ES-I3 (cell line): ENCODE measurements around the gene ADPRS.

Experiments used
- H3K36me3 ChIP-seq: 2 replicates; pipeline ENCODE4 v1.6.1; 2013; ENCODE audit warnings: mild to moderate bottlenecking, low read length, control low read depth, moderate library complexity; ENCODE audit not compliant: insufficient read depth
- H3K4me1 ChIP-seq: 2 replicates; pipeline ENCODE4 v1.6.1; 2013; ENCODE audit warnings: mild to moderate bottlenecking, control low read depth, low read length; ENCODE audit not compliant: insufficient read depth
- H3K9ac ChIP-seq: 2 replicates; pipeline ENCODE4 v1.6.1; 2013; ENCODE audit warnings: low read depth, mild to moderate bottlenecking, low read length, moderate library complexity
- H3K9me3 ChIP-seq: 2 replicates; pipeline ENCODE4 v1.6.1; 2013; ENCODE audit warnings: mild to moderate bottlenecking, low read length, moderate library complexity; ENCODE audit not compliant: control insufficient read depth, insufficient read depth

Gene ADPRS

DNA sequence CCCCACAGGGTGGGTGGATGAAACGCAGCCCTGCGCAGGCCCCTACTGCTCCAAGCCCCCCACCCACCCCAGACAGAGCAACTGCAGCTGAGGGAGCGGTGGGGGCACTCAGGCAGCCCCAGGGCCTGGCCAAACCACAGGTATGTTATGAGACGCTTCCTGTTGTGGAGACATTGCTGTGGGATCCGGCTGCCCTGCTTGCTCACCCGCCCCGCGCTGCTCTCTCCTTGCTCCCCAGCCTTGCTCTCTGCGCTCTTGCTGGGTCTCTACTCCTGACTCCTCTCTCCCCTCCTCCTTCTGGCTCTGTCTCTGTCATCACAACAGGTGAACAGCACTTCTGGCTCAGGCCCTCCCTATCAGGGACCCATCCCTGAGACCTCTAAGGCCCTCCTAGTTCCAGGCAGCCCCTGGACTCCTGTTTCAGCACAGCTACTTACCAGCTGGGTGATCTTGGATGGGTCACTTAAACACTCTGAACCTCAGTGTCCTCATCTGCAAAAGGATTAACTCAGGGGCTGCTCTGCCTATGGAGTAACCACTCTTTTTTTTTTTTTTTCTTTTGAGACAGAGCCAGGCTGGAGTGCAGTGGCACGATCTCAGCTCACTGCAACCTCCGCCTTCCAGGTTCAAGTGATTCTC lies 20.5 kb downstream of the ADPRS start:
- no peaks in the 10 kb centered on the region for H3K9me3 ChIP-seq
- no peaks in the 10 kb centered on the region; the same call in 1 of the 2 replicates for H3K4me1 ChIP-seq
- H3K9ac ChIP-seq: no peak overlapping the region
- no peaks in the 10 kb centered on the region for H3K36me3 ChIP-seq

DNA sequence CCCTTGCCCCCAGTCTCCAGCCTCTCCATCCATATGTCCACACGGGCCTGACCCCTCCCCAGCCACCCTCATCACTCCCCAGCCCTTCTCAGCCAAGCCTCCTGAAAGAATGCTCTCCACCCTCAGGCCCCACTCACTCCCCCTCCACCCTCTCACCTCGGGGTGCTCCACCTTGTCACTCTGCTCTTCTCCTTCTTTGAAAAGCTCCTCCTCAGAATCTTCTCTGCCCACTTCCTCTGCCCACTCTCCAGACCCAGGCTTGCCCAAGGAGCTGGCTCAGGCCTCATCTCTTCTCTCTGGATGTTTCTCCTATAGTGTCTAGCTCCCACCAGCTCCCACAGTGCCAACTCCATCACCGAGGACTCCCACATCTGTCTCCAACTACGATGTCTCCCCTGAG lies 22.5 kb downstream of the ADPRS start:
- H3K36me3 ChIP-seq: no peaks in the 10 kb centered on the region
- H3K9me3 ChIP-seq: no peaks in the 10 kb centered on the region
- H3K9ac ChIP-seq: no peak overlapping the region
- peaks cover 6% of the 10 kb centered on the region for H3K4me1 ChIP-seq

DNA sequence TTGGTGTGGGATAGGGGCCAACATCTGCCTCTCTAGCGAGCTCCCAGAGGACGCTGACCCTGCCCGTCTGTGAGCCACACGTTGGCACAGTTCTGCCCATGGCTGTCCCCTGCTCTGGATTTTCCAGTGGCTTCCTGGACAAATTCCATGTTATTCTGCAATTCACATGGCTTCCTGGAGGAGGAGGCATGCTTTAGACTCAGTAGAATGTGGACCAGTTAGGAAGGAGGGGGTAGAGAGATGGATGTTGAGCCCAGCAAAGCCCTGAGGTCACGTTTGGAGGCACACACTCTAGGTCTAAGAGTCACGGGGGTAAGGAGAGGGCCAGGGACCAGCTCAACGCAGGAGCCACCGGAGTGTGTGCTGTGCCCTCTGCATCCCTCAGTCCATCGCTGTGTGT lies 24.1 kb downstream of the ADPRS start:
- H3K36me3 ChIP-seq: no peaks in the 10 kb centered on the region
- H3K9me3 ChIP-seq: no peaks in the 10 kb centered on the region
- peaks cover 6% of the 10 kb centered on the region for H3K4me1 ChIP-seq
- no peak overlapping the region for H3K9ac ChIP-seq

DNA sequence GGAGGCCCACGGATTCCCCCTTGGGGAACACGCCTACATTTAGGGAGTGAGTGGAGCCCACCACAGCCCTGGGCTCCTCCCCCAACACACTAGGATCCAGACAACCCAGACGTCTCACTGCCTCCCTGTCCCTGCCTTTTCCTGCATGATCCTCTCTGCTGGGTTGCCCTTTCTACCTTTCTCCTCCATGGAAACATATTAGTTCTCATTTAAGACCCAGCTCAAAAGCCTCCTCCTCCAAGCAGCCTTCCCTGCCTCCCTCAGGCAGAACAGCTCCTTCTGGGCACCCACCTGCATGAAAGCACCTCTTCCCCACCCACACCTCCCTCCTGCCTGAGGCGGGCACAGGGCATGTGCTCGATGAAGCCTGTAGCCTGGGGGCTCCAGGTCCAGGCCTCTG lies 25.7 kb downstream of the ADPRS start:
- no peaks in the 10 kb centered on the region for H3K36me3 ChIP-seq
- no peaks in the 10 kb centered on the region for H3K9me3 ChIP-seq
- H3K9ac ChIP-seq: no peak overlapping the region
- H3K4me1 ChIP-seq: peaks cover 6% of the 10 kb centered on the region

DNA sequence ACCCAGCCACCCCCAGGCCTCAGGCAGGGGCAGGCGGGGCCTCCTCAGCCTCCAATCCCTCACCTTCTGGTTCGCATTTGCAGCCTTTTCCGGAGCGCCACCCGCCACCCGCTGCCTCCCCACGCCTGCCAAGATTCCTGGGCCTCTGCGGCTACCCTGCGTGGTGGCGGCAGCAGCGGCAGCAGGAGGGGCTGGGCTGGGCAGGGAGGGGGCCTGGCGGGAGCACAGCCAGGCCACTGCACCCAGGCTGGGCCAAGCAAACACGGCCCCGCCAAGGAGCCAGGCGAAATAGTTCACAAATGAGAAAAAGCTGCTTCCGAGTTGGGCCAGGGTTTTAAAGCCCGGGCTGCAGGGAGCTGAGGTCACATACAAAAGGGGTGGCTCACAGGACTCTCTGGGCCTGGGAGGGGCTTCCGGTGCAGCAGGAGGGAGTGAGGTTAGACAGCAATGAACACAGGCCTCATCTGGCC lies 26.5 kb downstream of the ADPRS start:
- H3K4me1 ChIP-seq: peaks cover 6% of the 10 kb centered on the region
- no peaks in the 10 kb centered on the region for H3K9me3 ChIP-seq
- no peak overlapping the region for H3K9ac ChIP-seq
- no peaks in the 10 kb centered on the region for H3K36me3 ChIP-seq

DNA sequence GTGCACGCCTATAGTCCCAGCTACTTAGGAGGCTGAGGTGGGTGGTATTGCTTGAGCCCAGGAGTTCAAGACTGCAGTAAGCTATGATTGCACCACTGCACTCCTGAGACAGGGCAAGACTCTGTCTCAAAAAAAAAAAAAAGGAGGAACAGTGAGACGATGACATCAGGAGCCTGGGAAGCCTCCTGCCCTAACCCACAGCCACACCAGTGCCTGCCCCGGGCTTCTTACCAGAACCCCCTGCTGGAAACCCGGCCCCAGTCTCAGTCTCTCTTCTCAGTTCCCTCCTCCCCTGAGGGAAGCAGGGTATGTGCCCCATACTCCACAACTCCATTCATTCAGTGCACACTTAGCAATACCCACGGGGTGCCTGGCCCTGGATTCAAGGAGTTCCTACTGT lies 27.2 kb downstream of the ADPRS start:
- Histone ChIP-seq H3K9me3 (no peaks in the 10 kb centered on the region), H3K4me1 (peaks cover 6% of the 10 kb centered on the region), H3K36me3 (no peaks in the 10 kb centered on the region), H3K9ac (no peak overlapping the region)

DNA sequence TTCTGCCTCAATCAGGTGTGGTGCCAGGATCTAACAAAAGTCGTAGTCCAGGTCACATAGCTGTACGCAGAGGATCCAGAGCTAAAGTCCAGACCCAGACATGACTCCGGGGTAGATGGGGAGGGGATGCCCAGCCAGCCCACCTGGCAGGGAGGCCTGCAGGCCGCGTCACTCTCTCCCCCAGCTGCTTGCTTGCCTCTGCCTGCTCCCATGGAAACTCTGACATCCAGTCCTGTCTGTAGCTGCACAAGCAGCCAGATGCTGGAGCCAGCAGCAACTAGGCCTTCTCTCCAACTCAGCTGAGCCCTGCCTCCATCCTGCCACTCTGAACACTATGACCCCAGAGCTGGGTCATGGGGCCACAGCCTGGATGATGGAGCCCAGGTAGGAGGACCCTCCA lies 28.2 kb downstream of the ADPRS start:
- no peak overlapping the region for H3K9ac ChIP-seq
- H3K36me3 ChIP-seq: no peaks in the 10 kb centered on the region
- H3K9me3 ChIP-seq: no peaks in the 10 kb centered on the region
- H3K4me1 ChIP-seq: peaks cover 6% of the 10 kb centered on the region

DNA sequence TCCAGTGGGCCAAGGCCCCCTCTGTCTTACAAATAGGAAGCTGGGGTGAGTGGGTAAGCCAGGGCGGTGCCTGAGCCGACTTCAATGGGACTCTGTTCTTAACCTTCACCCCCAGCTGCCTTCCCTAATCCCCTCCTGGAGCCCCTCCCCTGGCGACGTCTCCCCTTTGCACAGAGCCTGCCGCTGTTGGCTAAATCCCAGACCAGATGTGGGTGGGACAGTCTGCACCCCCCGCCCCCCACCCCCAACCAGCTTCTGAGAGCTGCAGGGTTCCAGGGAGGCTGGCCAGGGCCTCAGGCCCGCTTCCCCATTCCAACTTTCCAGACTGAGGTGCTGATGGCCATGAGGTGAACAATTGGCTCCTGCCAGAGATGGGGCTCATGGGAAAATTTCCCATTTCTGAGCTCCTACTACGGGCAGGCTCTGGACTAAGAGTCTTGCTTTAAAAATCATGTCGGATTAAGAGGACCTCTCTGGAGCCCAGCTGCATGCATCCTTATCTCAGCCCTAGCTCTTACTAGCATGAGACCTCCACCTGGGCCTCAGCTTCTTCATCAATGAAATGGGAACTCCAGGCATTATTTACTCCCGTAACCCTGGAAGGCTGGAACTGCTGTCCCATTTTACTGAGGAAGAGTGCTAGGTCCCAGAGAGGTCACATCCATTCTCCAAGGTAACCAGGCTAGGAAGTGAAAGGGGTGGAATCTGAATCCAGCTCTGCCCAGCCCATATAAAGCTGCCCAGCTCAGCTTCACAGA lies 29.9 kb downstream of the ADPRS start:
- Histone ChIP-seq H3K36me3 (no peaks in the 10 kb centered on the region), H3K9ac (no peak overlapping the region), H3K4me1 (peaks cover 6% of the 10 kb centered on the region), H3K9me3 (no peaks in the 10 kb centered on the region)

DNA sequence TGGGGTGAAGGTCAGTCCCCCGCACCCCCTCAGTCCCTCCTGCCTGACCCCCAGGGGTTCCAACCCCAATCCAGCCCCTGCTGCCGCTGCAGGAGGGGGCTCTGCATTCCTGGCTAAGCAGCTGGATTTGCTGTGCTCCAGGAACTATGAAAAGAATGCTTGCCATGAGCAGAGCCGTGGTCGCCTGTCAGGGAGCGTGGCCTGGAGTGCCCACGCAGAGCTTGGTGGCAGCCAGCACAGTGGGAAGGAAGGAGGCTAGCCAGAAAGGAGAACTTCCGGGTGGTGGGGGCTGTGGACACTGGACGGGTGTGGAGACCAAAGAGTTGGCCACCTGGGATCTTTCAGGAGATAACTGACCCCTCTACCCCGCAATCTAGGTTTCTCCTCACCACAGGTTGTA lies 30.8 kb downstream of the ADPRS start:
- Histone ChIP-seq H3K9me3 (no peaks in the 10 kb centered on the region), H3K36me3 (no peaks in the 10 kb centered on the region), H3K9ac (no peak overlapping the region), H3K4me1 (peaks cover 6% of the 10 kb centered on the region)

DNA sequence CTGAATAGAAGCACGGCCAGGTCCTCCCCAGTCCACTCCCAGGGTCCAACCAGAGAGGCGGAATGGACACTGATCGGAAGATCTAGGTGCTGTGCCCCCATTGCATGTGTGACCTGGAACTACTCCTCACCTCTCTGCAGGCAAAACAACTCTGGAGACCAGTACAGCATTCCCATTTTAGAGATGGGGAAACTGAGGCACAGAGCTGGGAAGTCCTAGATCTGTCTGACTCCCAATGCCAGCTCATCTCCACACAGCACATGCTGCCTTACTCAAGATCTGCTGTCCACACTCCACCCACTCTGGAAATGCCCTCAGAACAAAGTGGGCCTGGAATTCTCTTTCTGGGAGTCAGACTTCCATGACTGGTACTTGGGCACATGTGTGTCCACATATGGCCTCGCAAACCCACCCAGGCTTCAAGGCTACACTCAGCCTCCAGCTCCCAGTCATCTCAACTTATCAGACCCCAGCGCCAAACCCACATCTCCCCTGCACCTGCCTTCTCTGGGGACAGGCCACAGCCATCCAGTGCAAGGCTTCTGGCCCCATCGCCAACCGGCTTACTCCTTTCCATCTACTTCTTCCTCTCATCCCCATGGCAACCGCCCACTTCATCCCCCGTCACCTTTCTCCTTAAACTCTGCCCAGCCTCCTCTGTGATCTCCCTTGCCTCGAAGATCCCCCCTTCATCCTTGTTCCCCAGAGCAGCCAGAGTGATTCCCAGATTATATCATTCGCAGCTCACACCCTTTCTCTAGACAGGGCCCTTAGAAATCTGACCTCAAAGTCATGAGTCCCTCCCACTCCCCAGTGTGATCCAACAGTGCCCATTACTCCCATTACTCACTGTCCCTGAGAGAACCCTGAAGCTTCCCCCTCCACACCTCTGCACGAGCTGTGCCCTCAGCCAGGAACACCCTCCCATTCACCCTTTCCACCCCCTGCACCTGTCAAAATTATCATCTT lies 33.7 kb downstream of the ADPRS start:
- no peaks in the 10 kb centered on the region for H3K9me3 ChIP-seq
- H3K9ac ChIP-seq: no peak overlapping the region
- no peaks in the 10 kb centered on the region for H3K4me1 ChIP-seq
- no peaks in the 10 kb centered on the region for H3K36me3 ChIP-seq

DNA sequence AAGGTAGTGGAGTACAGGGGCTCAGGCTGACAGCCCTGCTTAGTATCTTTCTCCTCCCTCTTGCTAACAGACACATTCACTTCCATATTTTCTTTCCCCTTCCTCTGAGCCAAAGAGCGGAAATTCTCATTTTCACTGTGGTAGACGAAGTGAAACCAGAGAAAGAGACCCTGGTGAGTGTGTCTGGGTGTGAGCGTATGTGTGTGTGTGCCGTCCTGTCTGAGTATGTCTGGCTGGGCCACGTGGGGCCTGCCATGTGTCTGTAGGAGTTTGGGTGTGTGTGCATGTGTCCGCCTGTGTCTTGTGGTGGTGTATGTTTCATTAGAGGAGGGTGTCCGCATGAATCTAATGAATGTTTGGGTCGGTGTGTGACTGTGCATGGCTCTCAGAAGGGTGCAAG lies 34.7 kb downstream of the ADPRS start:
- Histone ChIP-seq H3K9ac (no peak overlapping the region), H3K4me1 (no peaks in the 10 kb centered on the region), H3K9me3 (no peaks in the 10 kb centered on the region), H3K36me3 (no peaks in the 10 kb centered on the region)

DNA sequence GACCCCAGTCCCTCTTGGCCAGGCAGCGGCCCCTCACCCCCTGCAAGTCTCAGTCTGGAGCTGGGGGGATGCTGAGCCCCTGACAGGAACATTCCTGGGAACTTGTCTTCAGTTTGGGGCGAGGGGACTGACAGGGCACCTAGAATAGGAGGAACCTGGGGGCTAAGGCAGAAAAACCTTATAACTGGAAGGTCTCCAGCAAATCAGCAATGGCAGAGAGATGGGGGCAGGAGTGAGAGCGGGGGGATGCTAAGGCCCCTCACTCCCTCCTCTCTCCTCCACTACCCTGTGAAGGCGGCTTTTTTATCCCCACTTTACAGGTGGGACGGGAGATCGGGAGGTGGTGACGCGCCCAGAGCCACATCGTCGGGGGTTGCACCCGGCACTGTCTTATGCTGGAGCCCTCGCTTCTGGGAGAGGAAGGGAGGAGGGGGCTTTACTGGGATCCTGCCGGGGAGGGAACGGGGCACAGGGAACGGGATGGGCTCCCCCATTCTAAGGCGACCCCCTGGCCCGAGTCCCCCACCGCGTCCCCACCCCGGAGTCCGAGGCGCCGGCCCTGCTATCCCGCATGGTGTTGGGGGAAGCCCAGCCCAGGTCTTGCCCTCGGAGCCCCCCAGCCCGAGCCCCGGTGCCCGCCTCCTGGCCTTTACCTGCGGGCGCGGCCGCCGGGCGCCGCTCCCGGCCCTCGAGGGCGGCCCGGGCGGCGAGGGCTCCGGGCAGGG lies 35.9 kb downstream of the ADPRS start:
- no peaks in the 10 kb centered on the region for H3K4me1 ChIP-seq
- H3K9ac ChIP-seq: peak overlapping the region; percentile 47; the same call in 1 of the 2 replicates
- H3K9me3 ChIP-seq: no peaks in the 10 kb centered on the region
- H3K36me3 ChIP-seq: no peaks in the 10 kb centered on the region

DNA sequence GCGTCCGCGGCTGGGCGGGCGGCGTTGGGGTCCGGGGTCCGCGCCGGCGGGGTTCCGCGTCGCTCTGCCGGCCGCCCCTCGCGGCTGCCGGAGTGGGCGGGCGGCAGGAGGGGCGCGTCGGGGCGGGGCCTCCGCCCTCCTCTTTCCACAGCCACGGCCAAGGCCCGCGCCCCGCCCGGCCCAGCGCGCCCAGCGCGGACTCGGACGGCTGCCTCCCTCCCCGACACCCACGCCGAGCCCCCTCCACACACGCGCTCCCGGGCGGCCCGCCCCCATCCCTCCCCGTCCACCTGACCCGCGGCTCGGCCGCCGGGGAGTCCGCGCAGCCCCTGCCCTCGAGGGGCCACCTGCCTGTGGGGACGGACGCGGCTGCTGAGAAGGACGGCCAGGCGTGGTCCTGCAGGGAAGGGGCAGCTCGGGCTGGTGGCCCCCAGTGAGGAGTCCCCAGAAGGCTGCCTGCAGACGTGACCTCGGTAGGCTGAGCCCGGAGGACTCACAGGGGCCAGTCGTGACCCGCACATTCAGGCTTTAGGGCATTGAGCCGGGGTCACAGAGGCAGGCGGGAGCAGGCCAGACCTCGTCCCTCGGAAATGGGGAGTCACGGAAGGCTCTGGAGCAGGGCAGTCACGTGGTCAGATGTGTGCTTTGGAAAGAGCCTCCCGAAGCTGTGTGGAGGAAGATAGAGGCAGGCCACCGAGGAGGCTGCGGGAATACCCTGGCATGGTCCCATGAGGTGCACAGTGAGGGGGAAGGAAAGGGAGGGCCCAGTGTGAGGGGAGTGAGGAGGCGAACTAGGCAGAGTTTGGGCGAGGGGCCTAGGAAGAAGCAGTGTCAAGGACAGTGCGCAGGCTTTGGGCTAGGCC lies 36.7 kb downstream of the ADPRS start, which contains the start of gene COL8A2:
TSS of gene COL8A2 (minus strand) at position 94 of the 863 bp plus-strand sequence. CDS start 24,980 bp downstream, outside the sequence.
- no peaks in the 10 kb centered on the region for H3K9me3 ChIP-seq
- H3K36me3 ChIP-seq: no peaks in the 10 kb centered on the region
- H3K9ac ChIP-seq: peak within 1 kb of the TSS; percentile 47; the same call in 1 of the 2 replicates
- H3K4me1 ChIP-seq: no peaks in the 10 kb centered on the region
